ENCODE results near the gene EPN2. TPM values are rescaled to one million over a fixed set of nuclear protein-coding genes. Genes with fewer than 3 reads are reported as not detected.

The EPN2 gene
- polyA plus RNA-seq, 1 donor (not counting 4 experiments of a cell fraction or from before 2014, with no cell fraction given) = 30.2 TPM

DNA sequence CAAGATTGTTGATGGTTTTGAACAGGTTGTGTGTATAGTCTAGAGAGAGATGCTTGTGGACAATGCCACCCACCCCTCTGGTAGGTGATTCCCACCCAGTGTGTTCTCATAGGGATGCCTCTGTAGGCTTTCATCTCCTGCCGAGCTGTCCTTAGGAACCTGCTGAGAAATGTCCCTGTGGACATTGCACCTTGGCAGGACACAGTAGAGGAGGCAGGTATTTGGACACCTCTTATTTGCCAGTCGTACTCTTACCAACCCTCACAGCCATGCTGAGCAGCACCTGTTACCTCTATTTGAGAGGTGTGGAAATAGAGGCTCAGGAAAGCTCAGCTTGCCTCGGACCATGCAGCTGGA, 33.2 kb downstream of the EPN2 start:
- H3K36me3 ChIP-seq (ENCODE audit: control insufficient read depth in 2 of 2, extremely low read depth in 1 of 2, insufficient read depth in 2 of 2, low read length in 2 of 2) = peaks cover 3 to 12% of the 10 kb centered on the region in 2 experiments
- H3K27ac ChIP-seq (ENCODE audit: control insufficient read depth, insufficient read depth, low read length) = no peak overlapping the region

GRCh38 chr17:19270704-19271611, 33.8 kb downstream of the EPN2 start:
- Histone ChIP-seq H3K9me3 (ENCODE audit: control insufficient read depth, low read depth, low read length) (no peaks in the 10 kb centered on the region), H3K9ac (ENCODE audit: control insufficient read depth, extremely low read depth, insufficient read depth, low read length) (no peak overlapping the region), H2AFZ (ENCODE audit: control insufficient read depth, low read length) (no peak overlapping the region), H3K79me2 (ENCODE audit: control insufficient read depth, insufficient read depth, low read length) (peaks cover 36% of the 10 kb centered on the region), H3K4me3 (ENCODE audit: control insufficient read depth in 2 of 3, extremely low read depth in 1 of 3, insufficient read depth in 2 of 3, low read depth in 1 of 3, low read length in 3 of 3) (no peak overlapping the region), H3K4me2 (ENCODE audit: control insufficient read depth, extremely low read depth, insufficient read depth, low read depth, low read length) (no peak overlapping the region), H3K36me3 (ENCODE audit: control insufficient read depth in 2 of 2, extremely low read depth in 1 of 2, insufficient read depth in 2 of 2, low read length in 2 of 2) (peaks cover 3 to 12% of the 10 kb centered on the region in 2 experiments), H4K20me1 (ENCODE audit: control insufficient read depth, extremely low read depth, insufficient read depth, low read length) (peaks cover 11% of the 10 kb centered on the region), H3K9me1 (ENCODE audit: control insufficient read depth, extremely low read depth, insufficient read depth, low read length) (no peaks in the 10 kb centered on the region), H3K4me1 (ENCODE audit: control insufficient read depth, extremely low read depth, insufficient read depth, low read length) (no peaks in the 10 kb centered on the region), H3K27me3 (ENCODE audit: control insufficient read depth, extremely low read depth, insufficient read depth, low read length) (no peaks in the 10 kb centered on the region), H3K27ac (ENCODE audit: control insufficient read depth, insufficient read depth, low read length) (no peak overlapping the region)
- dilution Hi-C loops (cut with MboI; ENCODE audit: extremely low pct_ligation_motif_present, low sequenced_read_pairs) = no loop called here
- no peak for FAIRE-seq
- no peak for TF ChIP-seq EZH2 (IDR thresholded peaks at IDR 0.05; ENCODE audit: low read length)
- TF ChIP-seq, protein P1, sequence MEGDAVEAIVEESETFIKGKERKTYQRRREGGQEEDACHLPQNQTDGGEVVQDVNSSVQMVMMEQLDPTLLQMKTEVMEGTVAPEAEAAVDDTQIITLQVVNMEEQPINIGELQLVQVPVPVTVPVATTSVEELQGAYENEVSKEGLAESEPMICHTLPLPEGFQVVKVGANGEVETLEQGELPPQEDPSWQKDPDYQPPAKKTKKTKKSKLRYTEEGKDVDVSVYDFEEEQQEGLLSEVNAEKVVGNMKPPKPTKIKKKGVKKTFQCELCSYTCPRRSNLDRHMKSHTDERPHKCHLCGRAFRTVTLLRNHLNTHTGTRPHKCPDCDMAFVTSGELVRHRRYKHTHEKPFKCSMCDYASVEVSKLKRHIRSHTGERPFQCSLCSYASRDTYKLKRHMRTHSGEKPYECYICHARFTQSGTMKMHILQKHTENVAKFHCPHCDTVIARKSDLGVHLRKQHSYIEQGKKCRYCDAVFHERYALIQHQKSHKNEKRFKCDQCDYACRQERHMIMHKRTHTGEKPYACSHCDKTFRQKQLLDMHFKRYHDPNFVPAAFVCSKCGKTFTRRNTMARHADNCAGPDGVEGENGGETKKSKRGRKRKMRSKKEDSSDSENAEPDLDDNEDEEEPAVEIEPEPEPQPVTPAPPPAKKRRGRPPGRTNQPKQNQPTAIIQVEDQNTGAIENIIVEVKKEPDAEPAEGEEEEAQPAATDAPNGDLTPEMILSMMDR (optimal IDR thresholded peaks at IDR 0.05 in 1 of 3, IDR thresholded peaks at IDR 0.05 in 1 of 3, conservative IDR thresholded peaks at IDR 0.05 in 1 of 3; ENCODE audit: extremely low read depth in 1 of 3, insufficient read depth in 2 of 3, low read length in 3 of 3) = no peak
- DNase-seq (ENCODE audit: low read depth, low spot score) = no peak

More for the DNA sequence above, 33.2 kb downstream of the EPN2 start:
- Histone ChIP-seq H3K9me3 (ENCODE audit: control insufficient read depth, low read depth, low read length) (no peaks in the 10 kb centered on the region), H3K27me3 (ENCODE audit: control insufficient read depth, extremely low read depth, insufficient read depth, low read length) (no peaks in the 10 kb centered on the region), H3K4me1 (ENCODE audit: control insufficient read depth, extremely low read depth, insufficient read depth, low read length) (no peaks in the 10 kb centered on the region), H3K9me1 (ENCODE audit: control insufficient read depth, extremely low read depth, insufficient read depth, low read length) (peaks cover 2% of the 10 kb centered on the region), H3K4me3 (ENCODE audit: control insufficient read depth in 2 of 3, extremely low read depth in 1 of 3, insufficient read depth in 2 of 3, low read depth in 1 of 3, low read length in 3 of 3) (no peak overlapping the region), H3K9ac (ENCODE audit: control insufficient read depth, extremely low read depth, insufficient read depth, low read length) (no peak overlapping the region), H4K20me1 (ENCODE audit: control insufficient read depth, extremely low read depth, insufficient read depth, low read length) (peaks cover 9% of the 10 kb centered on the region), H2AFZ (ENCODE audit: control insufficient read depth, low read length) (no peak overlapping the region), H3K79me2 (ENCODE audit: control insufficient read depth, insufficient read depth, low read length) (peaks cover 38% of the 10 kb centered on the region), H3K4me2 (ENCODE audit: control insufficient read depth, extremely low read depth, insufficient read depth, low read depth, low read length) (no peak overlapping the region)
- TF ChIP-seq, protein P1 (optimal IDR thresholded peaks at IDR 0.05 in 1 of 3, IDR thresholded peaks at IDR 0.05 in 1 of 3, conservative IDR thresholded peaks at IDR 0.05 in 1 of 3; ENCODE audit: extremely low read depth in 1 of 3, insufficient read depth in 2 of 3, low read length in 3 of 3) = no peak
- TF ChIP-seq EZH2 (IDR thresholded peaks at IDR 0.05; ENCODE audit: low read length) = no peak
- DNase-seq (ENCODE audit: low read depth, low spot score) (no peak), FAIRE-seq (no peak)
- dilution Hi-C loops (cut with MboI; ENCODE audit: extremely low pct_ligation_motif_present, low sequenced_read_pairs) = no loop called here

Data from keratinocyte (primary cell).